HEK293T (cell line): ENCODE measurements around the gene OR4F15.

ENCODE experiments used
- CTBP1 ChIP-seq: fragments of 450-650 bp; IDR thresholded peaks from 2 replicates; pipeline ENCODE4 v1.6.1; 2016; ENCODE audit warnings: borderline replicate concordance
- FOXA1 ChIP-seq: fragments of 450-650 bp; IDR thresholded peaks from 2 replicates; pipeline ENCODE4 v1.6.1; 2016; ENCODE audit warnings: mild to moderate bottlenecking

GRCh38 chr15:101852356-101852755, 40.4 kb downstream of the OR4F15 start:
- TF ChIP-seq CTBP1: no peak
- no peak for TF ChIP-seq FOXA1
